Activated naive CD8-positive, alpha-beta T cell (primary cell): Measurements from ENCODE around the gene GOLGA8B.
"Not testable (repeated sequence)": the region's sequence is repeated elsewhere in the genome, so short reads cannot be mapped to it uniquely, and the experiment has no call there.

Experiments used
- H3K27ac Mint-ChIP-seq: one replicate; pipeline ENCODE4 v1.8.0; 2021; ENCODE audit warnings: mixed read lengths
- H3K27me3 Mint-ChIP-seq: one replicate; pipeline ENCODE4 v1.8.0; 2021; ENCODE audit warnings: mixed read lengths
- H3K36me3 Mint-ChIP-seq: one replicate; pipeline ENCODE4 v1.8.0; 2021; ENCODE audit warnings: mixed read lengths
- H3K4me1 Mint-ChIP-seq: one replicate; pipeline ENCODE4 v1.8.0; 2021; ENCODE audit warnings: low read depth, mixed read lengths
- H3K4me3 Mint-ChIP-seq: one replicate; pipeline ENCODE4 v1.8.0; 2021; ENCODE audit warnings: mild to moderate bottlenecking, mixed read lengths
- H3K9me3 Mint-ChIP-seq: one replicate; pipeline ENCODE4 v1.8.0; 2021; ENCODE audit warnings: low read depth, mixed read lengths

The GOLGA8B gene

DNA sequence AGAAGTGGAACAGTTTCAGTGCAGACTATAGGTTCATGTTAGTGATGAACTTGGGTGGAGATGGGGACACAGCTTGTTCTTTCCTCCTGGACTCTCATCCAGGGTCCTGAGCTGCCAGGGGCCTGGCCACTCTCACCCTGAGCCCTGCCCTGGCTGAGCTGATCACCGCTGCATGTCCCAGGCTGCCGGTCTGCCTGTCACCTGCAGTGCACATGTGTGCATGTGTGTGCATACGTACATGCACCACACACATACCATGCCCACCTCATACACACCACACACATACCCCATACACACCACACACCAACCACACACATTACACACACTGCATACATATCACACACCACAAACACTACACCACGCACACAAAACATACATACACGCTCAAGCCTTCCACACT, 29.3 kb downstream of the GOLGA8B start:
- H3K9me3 Mint-ChIP-seq, H3K27me3 Mint-ChIP-seq, H3K4me1 Mint-ChIP-seq, H3K27ac Mint-ChIP-seq, H3K4me3 Mint-ChIP-seq, H3K36me3 Mint-ChIP-seq: not testable (repeated sequence)

GRCh38 chr15:34550129-34550528, 33.3 kb downstream of the GOLGA8B start:
- H3K4me1 Mint-ChIP-seq, H3K36me3 Mint-ChIP-seq, H3K4me3 Mint-ChIP-seq, H3K27ac Mint-ChIP-seq, H3K27me3 Mint-ChIP-seq, H3K9me3 Mint-ChIP-seq: not testable (repeated sequence)

DNA sequence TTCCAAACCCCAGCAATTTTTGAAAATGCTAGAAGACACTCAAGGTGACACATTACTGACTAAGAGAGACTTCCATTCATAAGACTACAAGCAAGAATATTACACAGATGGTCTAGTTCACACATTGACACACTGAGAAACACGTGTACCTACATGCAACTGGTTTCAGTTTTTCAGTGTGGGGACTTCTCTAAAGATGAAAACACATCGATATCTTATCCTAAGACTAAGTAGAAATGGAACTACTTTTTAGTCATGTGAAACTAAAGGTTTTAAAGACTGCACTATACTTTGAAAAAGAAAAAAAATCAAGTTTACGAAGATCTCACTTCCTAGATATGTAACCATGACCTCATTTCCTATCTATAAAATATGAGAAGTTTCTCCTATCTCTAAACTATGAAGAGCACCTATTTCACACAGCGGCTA, 34.1 kb downstream of the GOLGA8B start:
- not testable (repeated sequence) for H3K27me3 Mint-ChIP-seq, H3K27ac Mint-ChIP-seq, H3K36me3 Mint-ChIP-seq, H3K9me3 Mint-ChIP-seq, H3K4me3 Mint-ChIP-seq, H3K4me1 Mint-ChIP-seq

GRCh38 chr15:34543860-34544649, 39.4 kb downstream of the GOLGA8B start:
- H3K4me1 Mint-ChIP-seq, H3K36me3 Mint-ChIP-seq, H3K4me3 Mint-ChIP-seq, H3K27ac Mint-ChIP-seq, H3K9me3 Mint-ChIP-seq, H3K27me3 Mint-ChIP-seq: not testable (repeated sequence)

GRCh38 chr15:34535857-34536256, 47.6 kb downstream of the GOLGA8B start:
- not testable (repeated sequence) for H3K27ac Mint-ChIP-seq, H3K4me3 Mint-ChIP-seq, H3K4me1 Mint-ChIP-seq, H3K9me3 Mint-ChIP-seq, H3K27me3 Mint-ChIP-seq, H3K36me3 Mint-ChIP-seq
